NB4 (cell line): ENCODE results near the gene MED14.

Source experiments
- DNase-seq: peaks from one replicate; pipeline ENCODE4 v3.0.0; 2010; ENCODE audit warnings: low read depth
- H3K4me3 ChIP-seq: one replicate; pipeline ENCODE4 v1.5.1; 2011; ENCODE audit warnings: mild to moderate bottlenecking, low read depth, low read length, moderate library complexity
- MYC ChIP-seq: IDR thresholded peaks from 2 replicates; pipeline ENCODE4 v1.6.1; 2011; ENCODE audit warnings: low read depth, low read length
- POLR2A ChIP-seq: IDR thresholded peaks from 2 replicates; pipeline ENCODE4 v1.6.1; 2011; ENCODE audit warnings: mild to moderate bottlenecking; ENCODE audit not compliant: insufficient read length; ENCODE audit errors: extremely low read depth
- TF ChIP-seq, protein P1 (sequence below): IDR thresholded peaks from 2 replicates; pipeline ENCODE4 v1.6.1; 2011; ENCODE audit warnings: low read depth, low read length
- TF ChIP-seq, protein P2 (sequence below): IDR thresholded peaks from one replicate; pipeline ENCODE4 v1.5.1; 2012; ENCODE audit warnings: low read depth, low read length

MED14 gene

DNA sequence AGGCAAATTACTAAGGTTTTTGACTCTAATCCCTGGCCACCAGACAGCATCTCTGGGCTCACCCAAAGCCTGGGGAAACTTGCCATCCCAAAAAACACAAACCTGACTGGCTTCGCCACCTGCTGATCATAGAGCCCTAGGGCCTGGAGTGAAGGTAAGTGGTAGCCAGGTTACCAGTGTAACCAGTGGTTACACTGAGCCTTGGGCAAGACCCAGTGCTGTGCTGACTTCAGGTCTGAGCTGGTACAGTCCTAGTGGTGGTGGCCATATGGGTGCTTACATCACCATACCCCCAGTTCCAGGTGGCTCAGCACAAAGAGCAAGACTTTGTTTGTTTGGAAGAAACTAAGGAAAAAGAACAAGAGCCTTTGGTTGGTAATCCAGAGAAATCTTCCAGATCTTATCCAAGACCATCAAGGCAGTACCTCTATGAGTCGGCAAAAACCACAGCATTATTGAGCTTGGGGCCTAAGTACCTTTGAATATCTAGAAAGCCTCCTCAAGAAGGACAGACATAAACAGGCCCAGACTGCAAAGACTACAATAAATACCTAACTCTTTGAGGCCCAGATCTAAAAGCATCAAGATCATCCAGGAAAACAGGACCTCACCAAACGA, 13.7 kb downstream of the MED14 start:
- TF ChIP-seq MYC (no peak), POLR2A (no peak)
- TF ChIP-seq, protein P1, sequence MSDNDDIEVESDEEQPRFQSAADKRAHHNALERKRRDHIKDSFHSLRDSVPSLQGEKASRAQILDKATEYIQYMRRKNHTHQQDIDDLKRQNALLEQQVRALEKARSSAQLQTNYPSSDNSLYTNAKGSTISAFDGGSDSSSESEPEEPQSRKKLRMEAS = no peak
- TF ChIP-seq, protein P2, sequence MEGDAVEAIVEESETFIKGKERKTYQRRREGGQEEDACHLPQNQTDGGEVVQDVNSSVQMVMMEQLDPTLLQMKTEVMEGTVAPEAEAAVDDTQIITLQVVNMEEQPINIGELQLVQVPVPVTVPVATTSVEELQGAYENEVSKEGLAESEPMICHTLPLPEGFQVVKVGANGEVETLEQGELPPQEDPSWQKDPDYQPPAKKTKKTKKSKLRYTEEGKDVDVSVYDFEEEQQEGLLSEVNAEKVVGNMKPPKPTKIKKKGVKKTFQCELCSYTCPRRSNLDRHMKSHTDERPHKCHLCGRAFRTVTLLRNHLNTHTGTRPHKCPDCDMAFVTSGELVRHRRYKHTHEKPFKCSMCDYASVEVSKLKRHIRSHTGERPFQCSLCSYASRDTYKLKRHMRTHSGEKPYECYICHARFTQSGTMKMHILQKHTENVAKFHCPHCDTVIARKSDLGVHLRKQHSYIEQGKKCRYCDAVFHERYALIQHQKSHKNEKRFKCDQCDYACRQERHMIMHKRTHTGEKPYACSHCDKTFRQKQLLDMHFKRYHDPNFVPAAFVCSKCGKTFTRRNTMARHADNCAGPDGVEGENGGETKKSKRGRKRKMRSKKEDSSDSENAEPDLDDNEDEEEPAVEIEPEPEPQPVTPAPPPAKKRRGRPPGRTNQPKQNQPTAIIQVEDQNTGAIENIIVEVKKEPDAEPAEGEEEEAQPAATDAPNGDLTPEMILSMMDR = no peak
- H3K4me3 ChIP-seq = no peak overlapping the region
- no peak for DNase-seq

DNA sequence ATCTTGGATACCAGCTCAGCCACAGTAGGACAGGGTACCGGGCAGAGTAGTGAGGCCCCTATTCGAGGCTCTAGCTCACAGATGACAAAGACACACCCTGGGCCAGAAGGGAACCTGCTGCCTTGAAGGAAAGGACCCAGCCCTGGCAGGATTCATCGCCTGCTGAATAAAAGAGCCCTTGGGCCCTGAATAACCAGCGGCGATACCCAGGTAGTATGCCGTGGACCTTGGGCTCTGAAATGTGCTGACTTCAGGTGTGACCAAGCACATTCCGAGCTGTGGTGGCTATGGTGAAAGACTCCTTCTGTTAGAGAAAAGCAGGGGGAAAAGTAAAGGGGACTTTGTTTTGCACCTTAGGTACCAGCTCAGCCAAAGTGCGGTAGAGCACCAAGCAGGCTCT, 14.6 kb downstream of the MED14 start:
- TF ChIP-seq POLR2A = no peak
- TF ChIP-seq, protein P2 = no peak
- TF ChIP-seq, protein P1 = no peak
- no peak for TF ChIP-seq MYC

DNA sequence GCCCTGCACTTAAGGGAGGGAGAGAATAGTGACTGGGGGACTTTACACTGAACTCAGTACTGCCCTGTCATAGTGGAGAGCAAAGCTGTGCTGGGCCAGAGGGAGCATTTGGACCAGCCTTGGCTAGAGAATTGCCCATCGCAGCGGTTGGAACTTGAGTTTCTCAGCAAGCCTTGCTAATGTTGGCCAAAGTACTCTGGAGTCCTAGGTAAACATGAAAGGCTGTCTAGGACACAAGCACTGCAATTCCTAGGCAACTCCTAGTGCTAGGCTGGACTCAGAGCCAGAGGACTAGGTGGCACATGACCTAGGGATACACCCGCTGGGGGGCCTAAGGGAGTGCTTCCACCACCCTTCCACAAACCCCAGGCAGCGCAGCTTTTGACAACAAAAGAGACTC, 15.0 kb downstream of the MED14 start:
- TF ChIP-seq, protein P1 = no peak
- TF ChIP-seq MYC (no peak), POLR2A (no peak)
- TF ChIP-seq, protein P2 = no peak
- no peak for DNase-seq
- no peak overlapping the region for H3K4me3 ChIP-seq

More for the DNA sequence above, 14.6 kb downstream of the MED14 start:
- DNase-seq = no peak
- H3K4me3 ChIP-seq = no peak overlapping the region

DNA sequence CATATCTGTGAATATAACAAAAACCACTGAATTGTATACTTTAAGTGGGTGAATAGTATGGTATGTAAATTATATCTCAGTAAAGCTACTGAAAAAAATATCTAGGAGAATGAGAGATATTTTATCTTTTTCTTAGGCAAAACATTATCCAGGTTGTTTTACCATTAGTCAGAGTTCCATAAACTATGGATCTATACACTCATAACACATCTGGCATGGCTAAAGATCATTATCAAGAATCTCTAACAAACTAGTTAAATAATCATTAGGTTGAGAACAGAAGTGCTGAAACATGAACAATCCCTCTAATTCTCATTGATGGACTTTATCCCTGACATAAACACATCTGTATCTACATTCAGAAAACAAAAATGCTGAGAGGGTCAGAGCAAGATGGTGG, 15.6 kb downstream of the MED14 start:
- H3K4me3 ChIP-seq = no peak overlapping the region
- DNase-seq = no peak
- TF ChIP-seq, protein P1 = no peak
- TF ChIP-seq MYC (no peak), POLR2A (no peak)
- TF ChIP-seq, protein P2 = no peak

DNA sequence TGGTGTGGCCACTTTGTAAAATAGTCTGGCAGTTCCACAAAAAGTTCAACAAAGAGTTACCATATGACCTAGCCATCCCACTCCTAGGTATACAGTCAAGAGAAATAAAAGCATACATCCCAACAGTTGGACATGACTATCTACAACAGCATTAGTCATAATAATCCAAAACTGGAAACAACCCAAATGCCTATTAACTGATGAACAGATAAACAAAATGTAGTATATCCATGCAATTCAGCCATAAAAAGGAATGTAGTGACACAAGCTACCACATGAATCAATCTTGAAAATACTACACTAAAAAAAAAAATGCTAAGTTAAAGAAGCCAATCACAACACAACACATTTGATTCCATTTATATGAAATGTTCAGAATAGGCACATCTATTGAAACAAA, 16.1 kb downstream of the MED14 start:
- DNase-seq = no peak
- no peak overlapping the region for H3K4me3 ChIP-seq
- TF ChIP-seq, protein P1 = no peak
- TF ChIP-seq MYC = no peak
- no peak for TF ChIP-seq POLR2A
- TF ChIP-seq, protein P2 = no peak

DNA sequence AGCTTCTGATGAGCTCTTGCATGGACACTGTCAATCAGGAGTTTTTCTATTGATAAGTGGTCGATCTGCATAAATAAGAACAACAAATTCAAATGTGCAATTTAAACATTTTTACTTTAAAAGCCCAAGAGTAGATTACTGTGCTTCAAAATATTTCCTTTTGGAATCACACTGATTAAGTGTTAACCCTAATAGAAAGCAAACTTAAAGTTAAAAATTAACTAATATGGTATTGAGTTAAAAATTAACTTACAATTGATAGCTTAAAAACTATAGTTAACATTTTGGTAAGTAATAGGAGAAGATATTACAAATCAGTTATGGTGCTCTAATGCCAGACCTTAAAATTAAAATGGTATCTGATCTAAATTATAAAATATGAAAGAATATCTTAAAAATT, 25.9 kb downstream of the MED14 start:
- no peak for TF ChIP-seq POLR2A
- TF ChIP-seq, protein P2 = no peak
- TF ChIP-seq, protein P1 = no peak
- no peak for TF ChIP-seq MYC
- no peak for DNase-seq
- no peak overlapping the region for H3K4me3 ChIP-seq
